Sigmoid colon (tissue), 7 donors: ENCODE measurements around the gene DSE. TPM values are rescaled to one million over a fixed set of nuclear protein-coding genes. Genes with fewer than 3 reads are reported as not detected.

Source experiments
- DNase-seq: peaks from one replicate; pipeline ENCODE4 v3.0.0-alpha.2; 2019
- H3K27ac ChIP-seq, 4 donors: fragments of 200-600 bp; sonication (generic); one replicate each; pipeline ENCODE4 v1.5.1; 2016 to 2019; ENCODE audit warnings: mild to moderate bottlenecking in 1 of 4
- H3K27me3 ChIP-seq, 3 donors: fragments of 200-600 bp; sonication (generic); one replicate each; pipeline ENCODE4 v1.5.1; 2019; ENCODE audit warnings: mild to moderate bottlenecking in 1 of 3
- H3K36me3 ChIP-seq, 4 donors: fragments of 200-600 bp; sonication (generic); one replicate each; pipeline ENCODE4 v1.5.1; 2016 to 2019
- H3K4me1 ChIP-seq, 4 donors: fragments of 200-600 bp; sonication (generic); one replicate each; pipeline ENCODE4 v1.5.1; 2017 to 2019
- H3K4me3 ChIP-seq, 4 donors: fragments of 200-600 bp; sonication (generic); one replicate each; pipeline ENCODE4 v1.5.1; 2017 to 2019; ENCODE audit warnings: mild to moderate bottlenecking in 2 of 4, moderate library complexity in 1 of 4
- H3K9me3 ChIP-seq, 4 donors: fragments of 200-600 bp in 3 of 4; sonication (generic) in 3 of 4; one replicate each; pipeline versions ENCODE4 v1.5.1 to v1.6.1; 2013 to 2019
- EP300 ChIP-seq, 4 donors: sonication (generic); formaldehyde crosslinking; IDR thresholded peaks; one replicate each; pipeline ENCODE4 v1.6.1; 2017; ENCODE audit warnings: antibody characterized with exemption in 4 of 4
- POLR2A ChIP-seq, 2 donors: fragments of 450-650 bp; IDR thresholded peaks; one replicate each; pipeline ENCODE4 v1.6.1; 2016; ENCODE audit warnings: antibody characterized with exemption in 2 of 2, mild to moderate bottlenecking in 2 of 2, moderate library complexity in 2 of 2
- POLR2AphosphoS5 ChIP-seq, 4 donors: sonication (generic); formaldehyde crosslinking; IDR thresholded peaks; one replicate each; pipeline ENCODE4 v1.6.1; 2017; ENCODE audit warnings: antibody characterized with exemption in 4 of 4
- WGBS, 2 donors: extraction: QIAGEN DNeasy Blood & Tissue Kit; methylation state at CpG; one replicate each; pipeline ENCODE4 v1.1.7; 2013; 5-methylcytosine and 5-hydroxymethylcytosine counted together
- intact Hi-C: fragments of 100-400 bp; cut with DNase I; formaldehyde crosslinking; loops from one replicate; pipeline ENCODE4 v1.15.1; 2023
- polyA plus RNA-seq, 3 donors: library from polyadenylated mRNA; stranded (reverse); fragments of 200-250 nt; gene quantifications; one replicate each; pipeline ENCODE4 v1.2.3, GENCODE V29; 2013
- total RNA-seq, 4 donors: library from RNA; depleted of rRNA; stranded (reverse); fragments of >200 nt; gene quantifications; one replicate each; pipeline ENCODE4 v1.1.0, GENCODE V29; 2016
- TF ChIP-seq, protein P1 (sequence below), 4 experiments: fragments of 450-650 bp in 3 of 4; fragments of 200-600 bp in 1 of 4; IDR thresholded peaks; one replicate each; pipeline ENCODE4 v1.5.1; 2016 to 2019; ENCODE audit warnings: antibody characterized with exemption in 4 of 4, mild to moderate bottlenecking in 3 of 4, moderate library complexity in 2 of 4
- donor health status: healthy with polysubstance abuse.
- donor health status: Bipolar disorder and iron deficiency.
- donor health status: healthy.

DSE gene
- total and polyA plus RNA-seq, 7 donors: 2.5 to 29.5 (median 17.9) TPM

DNA sequence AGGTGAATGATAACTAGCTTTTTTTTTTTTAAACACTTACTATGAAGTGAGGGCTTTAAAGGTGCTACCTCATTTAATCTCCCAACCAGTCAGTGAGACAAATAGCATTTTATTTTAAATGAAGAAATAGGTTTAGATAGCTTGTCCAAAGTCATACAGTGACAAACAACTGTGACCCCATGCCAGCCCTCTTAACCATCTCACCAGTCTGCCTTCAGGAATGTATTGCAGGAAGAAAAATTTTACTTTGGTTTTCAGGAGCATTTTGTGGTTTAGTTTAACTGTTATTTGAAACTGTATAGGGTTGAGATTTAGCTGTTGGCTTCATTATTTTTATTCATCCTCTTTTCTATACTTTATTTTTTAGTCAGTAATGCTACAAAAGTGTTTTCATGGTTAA is 18.6 kb downstream of the DSE start:
- Histone ChIP-seq H3K27me3 (no peaks in the 10 kb centered on the region), H3K4me1 (peaks cover 0 to 24% (median 8%) of the 10 kb centered on the region in 4 donors), H3K27ac (no peak overlapping the region), H3K4me3 (no peak overlapping the region), H3K9me3 (no peaks in the 10 kb centered on the region), H3K36me3 (no peaks in the 10 kb centered on the region)
- intact Hi-C loops: no loop called here
- DNase-seq: no peak
- TF ChIP-seq POLR2A (IDR thresholded peaks at IDR 0.05) (no peak), EP300 (IDR thresholded peaks at IDR 0.05) (no peak), POLR2AphosphoS5 (IDR thresholded peaks at IDR 0.05) (no peak)
- TF ChIP-seq, protein P1, sequence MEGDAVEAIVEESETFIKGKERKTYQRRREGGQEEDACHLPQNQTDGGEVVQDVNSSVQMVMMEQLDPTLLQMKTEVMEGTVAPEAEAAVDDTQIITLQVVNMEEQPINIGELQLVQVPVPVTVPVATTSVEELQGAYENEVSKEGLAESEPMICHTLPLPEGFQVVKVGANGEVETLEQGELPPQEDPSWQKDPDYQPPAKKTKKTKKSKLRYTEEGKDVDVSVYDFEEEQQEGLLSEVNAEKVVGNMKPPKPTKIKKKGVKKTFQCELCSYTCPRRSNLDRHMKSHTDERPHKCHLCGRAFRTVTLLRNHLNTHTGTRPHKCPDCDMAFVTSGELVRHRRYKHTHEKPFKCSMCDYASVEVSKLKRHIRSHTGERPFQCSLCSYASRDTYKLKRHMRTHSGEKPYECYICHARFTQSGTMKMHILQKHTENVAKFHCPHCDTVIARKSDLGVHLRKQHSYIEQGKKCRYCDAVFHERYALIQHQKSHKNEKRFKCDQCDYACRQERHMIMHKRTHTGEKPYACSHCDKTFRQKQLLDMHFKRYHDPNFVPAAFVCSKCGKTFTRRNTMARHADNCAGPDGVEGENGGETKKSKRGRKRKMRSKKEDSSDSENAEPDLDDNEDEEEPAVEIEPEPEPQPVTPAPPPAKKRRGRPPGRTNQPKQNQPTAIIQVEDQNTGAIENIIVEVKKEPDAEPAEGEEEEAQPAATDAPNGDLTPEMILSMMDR (IDR thresholded peaks at IDR 0.05): no peak

DNA sequence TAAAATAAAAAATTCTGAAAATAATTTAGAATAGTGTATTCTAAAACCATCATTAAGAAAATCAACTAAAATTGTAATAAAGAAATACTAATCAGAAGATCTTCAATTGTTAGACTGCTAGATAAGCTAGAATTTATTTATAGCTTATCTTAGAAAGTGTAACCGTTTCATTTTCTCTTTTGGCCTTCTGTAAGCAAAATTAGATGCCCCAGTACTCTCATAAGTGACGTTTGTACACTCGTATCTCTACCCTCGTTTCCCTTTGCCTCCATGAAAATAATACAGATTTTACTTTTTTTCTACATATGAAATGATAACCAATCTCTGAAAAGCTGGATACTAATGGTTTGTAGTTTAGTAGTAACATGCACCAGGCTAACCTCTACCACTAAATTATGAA is 19.8 kb downstream of the DSE start:
- H3K4me1 ChIP-seq: peaks cover 0 to 18% (median 8%) of the 10 kb centered on the region in 4 donors
- 38 to 74% methylated on average over 4 of the region's 4 CpGs for whole genome bisulfite sequencing, 2 donors
- no peaks in the 10 kb centered on the region for H3K9me3 ChIP-seq
- H3K27ac ChIP-seq: no peak overlapping the region
- DNase-seq: no peak
- H3K36me3 ChIP-seq: no peaks in the 10 kb centered on the region
- no peak overlapping the region for H3K4me3 ChIP-seq
- TF ChIP-seq, protein P1 (IDR thresholded peaks at IDR 0.05): no peak
- TF ChIP-seq POLR2A (IDR thresholded peaks at IDR 0.05) (no peak), POLR2AphosphoS5 (IDR thresholded peaks at IDR 0.05) (no peak), EP300 (IDR thresholded peaks at IDR 0.05) (no peak)
- no peaks in the 10 kb centered on the region for H3K27me3 ChIP-seq
- intact Hi-C loops: no loop called here

DNA sequence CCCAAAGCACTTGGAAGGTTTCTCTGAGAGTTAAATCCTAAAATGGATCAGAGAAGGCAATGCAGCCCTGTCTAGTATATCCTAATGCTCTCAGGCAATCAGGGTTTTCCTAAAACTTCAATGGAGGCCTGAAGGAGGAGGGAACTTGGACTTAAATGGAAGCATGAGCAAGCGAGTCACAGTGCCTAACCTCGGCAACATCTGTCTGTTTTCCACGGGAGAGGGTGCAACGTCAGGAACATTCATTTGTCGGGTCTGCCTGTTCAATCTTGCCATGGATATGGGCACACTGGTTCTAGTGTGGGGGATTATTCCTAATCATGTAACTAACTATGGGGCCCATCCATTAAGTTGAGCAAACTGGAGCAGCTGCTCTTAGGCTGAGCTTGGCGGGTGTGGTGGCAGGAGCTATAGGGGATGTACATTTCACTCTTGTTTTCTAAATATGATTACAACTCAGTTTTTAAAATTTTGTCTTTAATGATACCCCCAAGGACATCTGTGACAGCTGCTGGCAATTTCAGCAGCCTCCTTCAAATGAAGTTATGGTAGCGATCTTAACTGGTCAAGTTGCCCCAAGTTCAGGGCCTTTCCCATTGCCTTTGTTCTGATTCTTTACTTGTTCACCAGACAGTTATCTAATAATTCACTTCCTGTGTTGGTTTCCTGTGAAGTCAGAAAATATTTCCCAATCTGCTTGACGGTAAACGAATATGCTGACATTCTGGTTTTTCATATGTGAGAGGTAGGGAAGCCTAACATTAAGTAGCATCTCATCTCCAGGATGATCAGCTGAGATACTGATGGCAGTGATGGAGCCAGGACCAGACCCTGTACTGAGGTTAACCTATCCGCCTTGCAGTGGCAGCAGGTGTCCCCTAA is 21.6 kb downstream of the DSE start:
- Histone ChIP-seq H3K4me3 (no peak overlapping the region), H3K4me1 (peaks cover 0 to under 1% (median 0%) of the 10 kb centered on the region in 4 donors), H3K27ac (peak overlapping the region in 1 of 4 donors; percentile 8), H3K36me3 (no peaks in the 10 kb centered on the region), H3K9me3 (no peaks in the 10 kb centered on the region), H3K27me3 (no peaks in the 10 kb centered on the region)
- DNase-seq: no peak
- intact Hi-C loops: no loop called here
- TF ChIP-seq POLR2A (IDR thresholded peaks at IDR 0.05) (no peak), EP300 (IDR thresholded peaks at IDR 0.05) (no peak), POLR2AphosphoS5 (IDR thresholded peaks at IDR 0.05) (peak in 1 of 4 donors; percentile 48)
- WGBS, 2 donors: 78 to 90% methylated on average over 10 of the region's 10 CpGs

DNA sequence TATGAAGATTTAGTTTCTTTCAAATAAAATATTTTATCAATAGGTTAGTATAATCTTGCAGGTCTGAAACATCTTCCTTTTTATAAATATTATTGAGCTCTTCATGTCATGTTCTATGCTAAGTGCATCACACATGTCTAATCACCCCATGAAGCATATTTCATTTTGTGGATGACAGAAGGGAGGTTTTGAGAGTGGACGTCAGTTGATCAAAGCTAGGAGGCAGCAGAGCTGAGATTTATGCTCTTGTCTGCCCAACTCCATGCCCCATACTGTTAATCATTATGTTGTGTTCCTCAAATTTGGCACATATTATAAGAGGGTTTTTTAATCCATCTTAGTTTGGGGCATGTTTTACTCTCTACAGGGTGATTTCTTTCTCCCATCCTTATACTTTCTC is 22.7 kb downstream of the DSE start:
- no peak for DNase-seq
- peaks cover 0 to 8% (median 4%) of the 10 kb centered on the region in 4 donors for H3K4me1 ChIP-seq
- H3K27ac ChIP-seq: peak overlapping the region in 1 of 4 donors; percentile 8
- TF ChIP-seq POLR2A (IDR thresholded peaks at IDR 0.05): no peak
- no peak for TF ChIP-seq POLR2AphosphoS5 (IDR thresholded peaks at IDR 0.05)
- TF ChIP-seq, protein P1 (IDR thresholded peaks at IDR 0.05): no peak
- TF ChIP-seq EP300 (IDR thresholded peaks at IDR 0.05): no peak
- WGBS, 2 donors: 34 to 55% methylated on average over 1 of the region's 1 CpG
- H3K9me3 ChIP-seq: no peaks in the 10 kb centered on the region
- H3K36me3 ChIP-seq: no peaks in the 10 kb centered on the region
- H3K27me3 ChIP-seq: no peaks in the 10 kb centered on the region
- H3K4me3 ChIP-seq: no peak overlapping the region
- intact Hi-C loops: no loop called here

DNA sequence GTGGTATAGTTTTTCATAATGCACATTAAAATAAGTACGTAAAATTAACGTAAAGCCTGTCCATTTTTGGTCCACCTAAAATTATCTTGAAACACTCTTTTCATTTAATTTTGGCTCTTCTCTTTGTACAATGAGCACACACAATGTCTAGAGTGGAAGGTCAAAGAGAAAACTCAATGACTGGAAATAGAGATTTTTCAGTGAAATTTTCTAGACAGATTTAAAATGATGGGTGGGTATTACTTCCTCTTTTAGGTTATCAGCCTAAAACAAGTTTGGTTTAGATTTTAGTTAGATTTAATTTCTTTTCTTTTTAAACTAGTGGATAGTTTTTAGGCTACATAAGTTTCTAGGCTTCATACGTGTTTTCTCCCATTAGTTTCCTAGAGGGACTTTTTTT is 24.9 kb downstream of the DSE start:
- H3K27me3 ChIP-seq: no peaks in the 10 kb centered on the region
- peaks cover 0 to 11% (median 5%) of the 10 kb centered on the region in 4 donors for H3K4me1 ChIP-seq
- no peak overlapping the region for H3K27ac ChIP-seq
- H3K4me3 ChIP-seq: no peak overlapping the region
- H3K36me3 ChIP-seq: peaks cover 0 to 10% (median 0%) of the 10 kb centered on the region in 4 donors
- no peaks in the 10 kb centered on the region for H3K9me3 ChIP-seq
- WGBS, 2 donors: 79 to 97% methylated on average over 3 of the region's 3 CpGs
- no peak for DNase-seq
- TF ChIP-seq EP300 (IDR thresholded peaks at IDR 0.05) (no peak), POLR2AphosphoS5 (IDR thresholded peaks at IDR 0.05) (no peak), POLR2A (IDR thresholded peaks at IDR 0.05) (no peak)
- TF ChIP-seq, protein P1 (IDR thresholded peaks at IDR 0.05): no peak
- intact Hi-C loops: no loop called here
